ENCODE measurements around the gene RASSF1. TPM values are rescaled to one million over a fixed set of nuclear protein-coding genes. Genes with fewer than 3 reads are reported as not detected.

The RASSF1 gene
- total and polyA plus RNA-seq, 2 donors (not counting 3 experiments of a cell fraction or from before 2014, with no cell fraction given): 31.9 to 59.7 TPM

DNA sequence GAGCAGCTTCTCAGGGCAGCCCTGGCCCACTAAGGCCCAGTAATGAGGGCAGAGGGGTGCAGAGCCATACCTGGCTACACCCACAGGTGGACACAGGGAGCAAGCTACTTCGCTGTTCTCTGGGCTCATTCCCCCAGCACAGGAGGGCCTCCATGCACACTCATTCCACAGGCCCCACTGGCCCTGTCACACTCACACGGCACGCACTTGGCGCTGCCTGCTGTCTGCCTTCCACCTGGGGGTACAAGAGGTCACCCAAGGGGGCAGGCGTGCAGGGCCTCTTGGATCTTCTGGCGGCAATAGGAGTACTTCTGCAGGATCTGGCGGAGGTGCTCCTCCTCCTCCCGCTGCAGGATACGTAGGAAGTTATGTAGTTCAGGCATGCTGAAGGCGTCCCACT lies 10.3 kb downstream of the RASSF1 start:
- Histone ChIP-seq H3K9ac (replicated peaks; ENCODE audit: extremely low read depth, insufficient read depth, low read length) (no peak overlapping the region), H3K36me3 (ENCODE audit: control insufficient read depth in 2 of 2, extremely low read depth in 1 of 2, insufficient read depth in 2 of 2, low read length in 2 of 2) (peaks cover 20 to 38% of the 10 kb centered on the region in 2 experiments), H3K27me3 (ENCODE audit: control insufficient read depth in 2 of 2, insufficient read depth in 2 of 2, low read length in 2 of 2) (no peaks in the 10 kb centered on the region), H2AFZ (ENCODE audit: low read depth, low read length) (no peak overlapping the region), H4K20me1 (replicated peaks; ENCODE audit: control insufficient read depth, extremely low read depth, insufficient read depth, low read length) (no peaks in the 10 kb centered on the region), H3K9me1 (replicated peaks; ENCODE audit: control insufficient read depth, extremely low read depth, insufficient read depth, low read length) (no peaks in the 10 kb centered on the region), H3K4me2 (ENCODE audit: insufficient read depth, low read length) (no peak overlapping the region), H3K79me2 (ENCODE audit: control insufficient read depth, insufficient read depth, low read length) (peaks cover 57% of the 10 kb centered on the region), H3K27ac (ENCODE audit: insufficient read depth, low read depth, low read length) (no peak overlapping the region), H3K9me3 (replicated peaks; ENCODE audit: control insufficient read depth, insufficient read depth, low read length) (no peaks in the 10 kb centered on the region), H3K4me1 (ENCODE audit: control insufficient read depth, extremely low read depth, insufficient read depth, low read length) (peaks cover 34% of the 10 kb centered on the region), H3K4me3 (replicated peaks in 1 of 3; ENCODE audit: insufficient read depth in 1 of 3, low read depth in 1 of 3, low read length in 3 of 3) (no peak overlapping the region)
- DNase-seq (ENCODE audit: low read depth, low spot score) (no peak), FAIRE-seq (no peak)
- TF ChIP-seq POLR2A (IDR thresholded peaks at IDR 0.05; ENCODE audit: low read depth, low read length): no peak
- TF ChIP-seq, protein P1, sequence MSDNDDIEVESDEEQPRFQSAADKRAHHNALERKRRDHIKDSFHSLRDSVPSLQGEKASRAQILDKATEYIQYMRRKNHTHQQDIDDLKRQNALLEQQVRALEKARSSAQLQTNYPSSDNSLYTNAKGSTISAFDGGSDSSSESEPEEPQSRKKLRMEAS (IDR thresholded peaks at IDR 0.05; ENCODE audit: insufficient read depth, insufficient read length): no peak
- TF ChIP-seq JUN (IDR thresholded peaks at IDR 0.05; ENCODE audit: borderline replicate concordance, insufficient read depth, insufficient read length, low read depth): no peak
- TF ChIP-seq, protein P2, sequence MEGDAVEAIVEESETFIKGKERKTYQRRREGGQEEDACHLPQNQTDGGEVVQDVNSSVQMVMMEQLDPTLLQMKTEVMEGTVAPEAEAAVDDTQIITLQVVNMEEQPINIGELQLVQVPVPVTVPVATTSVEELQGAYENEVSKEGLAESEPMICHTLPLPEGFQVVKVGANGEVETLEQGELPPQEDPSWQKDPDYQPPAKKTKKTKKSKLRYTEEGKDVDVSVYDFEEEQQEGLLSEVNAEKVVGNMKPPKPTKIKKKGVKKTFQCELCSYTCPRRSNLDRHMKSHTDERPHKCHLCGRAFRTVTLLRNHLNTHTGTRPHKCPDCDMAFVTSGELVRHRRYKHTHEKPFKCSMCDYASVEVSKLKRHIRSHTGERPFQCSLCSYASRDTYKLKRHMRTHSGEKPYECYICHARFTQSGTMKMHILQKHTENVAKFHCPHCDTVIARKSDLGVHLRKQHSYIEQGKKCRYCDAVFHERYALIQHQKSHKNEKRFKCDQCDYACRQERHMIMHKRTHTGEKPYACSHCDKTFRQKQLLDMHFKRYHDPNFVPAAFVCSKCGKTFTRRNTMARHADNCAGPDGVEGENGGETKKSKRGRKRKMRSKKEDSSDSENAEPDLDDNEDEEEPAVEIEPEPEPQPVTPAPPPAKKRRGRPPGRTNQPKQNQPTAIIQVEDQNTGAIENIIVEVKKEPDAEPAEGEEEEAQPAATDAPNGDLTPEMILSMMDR (IDR thresholded peaks at IDR 0.05; ENCODE audit: extremely low read depth in 1 of 2, insufficient read depth in 1 of 2, low read depth in 1 of 2, low read length in 2 of 2): no peak
- dilution Hi-C loops (cut with MboI; ENCODE audit: extremely low pct_ligation_motif_present, low sequenced_read_pairs): no loop called here
- intact Hi-C loops (cut with micrococcal nuclease): no loop called here
- ChIA-PET POLR2A (no interaction called here), CTCF (no interaction called here)
- BruUV-seq (replicated peaks): no TSS peak

Data from endothelial cell of umbilical vein (primary cell).